Effector memory CD4-positive, alpha-beta T cell (primary cell): ENCODE results near the gene GPR137C.

Source experiments
- DNase-seq, 3 donors: peaks; one replicate each; pipeline ENCODE4 v3.0.0-alpha.2; 2020
- H3K27ac ChIP-seq: 2 replicates; pipeline ENCODE4 v1.7.0; 2013; ENCODE audit warnings: mild to moderate bottlenecking, low read length, moderate library complexity; ENCODE audit not compliant: insufficient read depth, poor library complexity, severe bottlenecking
- H3K27me3 ChIP-seq: replicated peaks from 2 replicates; pipeline ENCODE4 v1.7.0; 2013; ENCODE audit warnings: mild to moderate bottlenecking, low read length; ENCODE audit not compliant: insufficient read depth, control insufficient read depth, poor library complexity, severe bottlenecking
- H3K36me3 ChIP-seq: 2 replicates; pipeline ENCODE4 v1.7.0; 2013; ENCODE audit warnings: mild to moderate bottlenecking, low read length, moderate library complexity; ENCODE audit not compliant: control insufficient read depth, insufficient read depth
- H3K4me1 ChIP-seq: 2 replicates; pipeline ENCODE4 v1.7.0; 2013; ENCODE audit warnings: low read length, mild to moderate bottlenecking; ENCODE audit not compliant: control insufficient read depth, insufficient read depth, poor library complexity, severe bottlenecking
- H3K4me3 ChIP-seq: 2 replicates; pipeline ENCODE4 v1.7.0; 2013; ENCODE audit warnings: low read length, low read depth, mild to moderate bottlenecking; ENCODE audit not compliant: insufficient read depth, poor library complexity, severe bottlenecking
- H3K9me3 ChIP-seq: 2 replicates; pipeline ENCODE4 v1.7.0; 2013; ENCODE audit warnings: mild to moderate bottlenecking, low read length, moderate library complexity; ENCODE audit not compliant: control insufficient read depth
- total RNA-seq, 3 donors: gene quantifications; one replicate each; lab custom pipeline; 2026; lab: John Stamatoyannopoulos, UW

The GPR137C gene
- 0.52 to 1.6 (median 1.4) reads per million in 3 donors for total RNA-seq

- Histone ChIP-seq H3K4me3 (peak within 1 kb of the TSS; percentile 78), H3K27me3 (no peaks in the 10 kb centered on the region), H3K27ac (peak within 1 kb of the TSS; percentile 80), H3K9me3 (no peaks in the 10 kb centered on the region), H3K36me3 (no peaks in the 10 kb centered on the region), H3K4me1 (peaks cover 8% of the 10 kb centered on the region)
- DNase-seq = peak; percentile 98 to 100 (median 99)
These were observed at the start of gene GPR137C, which contains the start of gene TXNDC16 for GRCh38 chr14:52552063-52552988. TSS of gene GPR137C (plus strand) at chr14:52552836. CDS start at chr14:52553148, 312 bp downstream. TSS of gene TXNDC16 (minus strand) at chr14:52552505. CDS start at chr14:52543557, 8,948 bp downstream.

- H3K4me1 ChIP-seq = no peaks in the 10 kb centered on the region
- H3K9me3 ChIP-seq = no peaks in the 10 kb centered on the region
- peaks cover 8% of the 10 kb centered on the region for H3K36me3 ChIP-seq
- H3K27ac ChIP-seq = no peak overlapping the region
- H3K27me3 ChIP-seq = no peaks in the 10 kb centered on the region
- no peak overlapping the region for H3K4me3 ChIP-seq
- DNase-seq = no peak
These were observed 39.4 kb upstream of the GPR137C start for GRCh38 chr14:52513249-52513648.

GRCh38 chr14:52514046-52514811 is 38.4 kb upstream of the GPR137C start:
- no peaks in the 10 kb centered on the region for H3K4me1 ChIP-seq
- H3K27ac ChIP-seq = no peak overlapping the region
- no peak for DNase-seq
- H3K27me3 ChIP-seq = no peaks in the 10 kb centered on the region
- no peak overlapping the region for H3K4me3 ChIP-seq
- no peaks in the 10 kb centered on the region for H3K9me3 ChIP-seq
- peaks cover 8% of the 10 kb centered on the region for H3K36me3 ChIP-seq

GRCh38 chr14:52522033-52522432 is 30.6 kb upstream of the GPR137C start:
- no peaks in the 10 kb centered on the region for H3K27me3 ChIP-seq
- H3K36me3 ChIP-seq = no peaks in the 10 kb centered on the region
- H3K4me3 ChIP-seq = no peak overlapping the region
- no peak overlapping the region for H3K27ac ChIP-seq
- H3K4me1 ChIP-seq = no peaks in the 10 kb centered on the region
- no peaks in the 10 kb centered on the region for H3K9me3 ChIP-seq
- no peak for DNase-seq

- Histone ChIP-seq H3K27ac (no peak overlapping the region), H3K27me3 (no peaks in the 10 kb centered on the region), H3K36me3 (no peaks in the 10 kb centered on the region), H3K4me1 (no peaks in the 10 kb centered on the region), H3K9me3 (no peaks in the 10 kb centered on the region), H3K4me3 (no peak overlapping the region)
- no peak for DNase-seq
These were observed 29.9 kb upstream of the GPR137C start for GRCh38 chr14:52522581-52523345.

GRCh38 chr14:52527052-52527451 is 25.6 kb upstream of the GPR137C start:
- no peak overlapping the region for H3K4me3 ChIP-seq
- no peaks in the 10 kb centered on the region for H3K36me3 ChIP-seq
- no peaks in the 10 kb centered on the region for H3K27me3 ChIP-seq
- no peaks in the 10 kb centered on the region for H3K4me1 ChIP-seq
- no peaks in the 10 kb centered on the region for H3K9me3 ChIP-seq
- DNase-seq = no peak
- no peak overlapping the region for H3K27ac ChIP-seq

GRCh38 chr14:52531481-52531880 is 21.2 kb upstream of the GPR137C start:
- H3K36me3 ChIP-seq = peaks cover 8% of the 10 kb centered on the region

GRCh38 chr14:52536269-52536668 is 16.4 kb upstream of the GPR137C start:
- H3K27ac ChIP-seq = no peak overlapping the region
- no peaks in the 10 kb centered on the region for H3K9me3 ChIP-seq
- H3K27me3 ChIP-seq = no peaks in the 10 kb centered on the region
- no peaks in the 10 kb centered on the region for H3K4me1 ChIP-seq
- no peak for DNase-seq
- H3K36me3 ChIP-seq = peaks cover 8% of the 10 kb centered on the region
- H3K4me3 ChIP-seq = no peak overlapping the region

More at GRCh38 chr14:52531481-52531880, 21.2 kb upstream of the GPR137C start:
- Histone ChIP-seq H3K27me3 (no peaks in the 10 kb centered on the region), H3K27ac (no peak overlapping the region), H3K9me3 (no peaks in the 10 kb centered on the region), H3K4me1 (no peaks in the 10 kb centered on the region), H3K4me3 (no peak overlapping the region)
- no peak for DNase-seq

- Histone ChIP-seq H3K27me3 (no peaks in the 10 kb centered on the region), H3K27ac (no peak overlapping the region), H3K9me3 (no peaks in the 10 kb centered on the region), H3K4me1 (no peaks in the 10 kb centered on the region), H3K4me3 (no peak overlapping the region), H3K36me3 (peaks cover 8% of the 10 kb centered on the region)
- DNase-seq = no peak
These were observed 14.0 kb upstream of the GPR137C start for GRCh38 chr14:52538623-52539022.
